H1 (cell line): ENCODE measurements around the gene SLC24A5. TPM values are rescaled to one million over a fixed set of nuclear protein-coding genes. Genes with fewer than 3 reads are reported as not detected.

Source experiments
- CTCF ChIA-PET: fragments of 300-600 bp; sonication (Branson Sonifier 250); formaldehyde crosslinking; loops from one replicate; lab custom pipeline; 2021; ENCODE audit not compliant: partially characterized antibody; lab: Charles Lee
- POLR2A ChIA-PET: fragments of 300-600 bp; sonication (Branson Sonifier 250); formaldehyde crosslinking; loops from one replicate; lab custom pipeline; 2021; ENCODE audit warnings: inconsistent platforms; ENCODE audit not compliant: partially characterized antibody; lab: Charles Lee
- DNase-seq, 2 experiments: peaks; one replicate each; pipeline versions ENCODE4 v3.0.0 to v3.0.0-alpha.2; 2010 to 2022; ENCODE audit warnings: low spot score in 2 of 2, low read depth in 1 of 2, mixed read lengths in 1 of 2
- FAIRE-seq: peaks from 2 replicates; lab custom pipeline; 2011; peaks lifted over from hg19 to GRCh38; lab: Jason Lieb, UNC
- H2AFZ ChIP-seq: 2 replicates; pipeline ENCODE4 v1.8.1; 2012; ENCODE audit warnings: low read length, inconsistent platforms
- H2AK5ac ChIP-seq: 2 replicates; pipeline ENCODE4 v1.6.1; 2013; ENCODE audit warnings: low read depth, low read length
- H2BK120ac ChIP-seq: replicated peaks from 2 replicates; pipeline ENCODE3; 2013; ENCODE audit warnings: low read depth, low read length, inconsistent platforms
- H2BK12ac ChIP-seq: 2 replicates; pipeline ENCODE4 v1.6.1; 2013; ENCODE audit warnings: low read depth, low read length
- H2BK15ac ChIP-seq: 2 replicates; pipeline ENCODE4 v1.6.1; 2013; ENCODE audit warnings: low read length
- H2BK20ac ChIP-seq: 2 replicates; pipeline ENCODE4 v1.6.1; 2013; ENCODE audit warnings: low read length
- H2BK5ac ChIP-seq: 2 replicates; pipeline ENCODE4 v1.6.1; 2013; ENCODE audit warnings: low read depth, low read length
- H3K14ac ChIP-seq: 2 replicates; pipeline ENCODE4 v1.6.1; 2013; ENCODE audit warnings: inconsistent platforms; ENCODE audit not compliant: insufficient read length
- H3K18ac ChIP-seq: 2 replicates; pipeline ENCODE4 v1.6.1; 2013; ENCODE audit warnings: low read length; ENCODE audit errors: extremely low read depth
- H3K23ac ChIP-seq: 2 replicates; pipeline ENCODE4 v1.6.1; 2013; ENCODE audit warnings: inconsistent platforms; ENCODE audit not compliant: insufficient read length
- H3K23me2 ChIP-seq: 2 replicates; pipeline ENCODE4 v1.6.1; 2013; ENCODE audit warnings: low read depth, low read length
- H3K27ac ChIP-seq: 2 replicates; pipeline ENCODE4 v1.6.1; 2011; ENCODE audit warnings: low read depth, low read length, inconsistent platforms
- H3K27me3 ChIP-seq, 4 experiments: replicated peaks in 1 of 4; 1 replicate in 1 of 4; 2 replicates in 3 of 4; pipeline versions ENCODE4 v1.6.1 to v1.8.1; 2011 to 2013; ENCODE audit warnings: low read length in 3 of 4, mild to moderate bottlenecking in 3 of 4, inconsistent platforms in 2 of 4, mixed read lengths in 2 of 4, moderate library complexity in 1 of 4; ENCODE audit not compliant: control insufficient read depth in 3 of 4, insufficient read depth in 3 of 4; ENCODE audit errors: extremely low read depth in 1 of 4
- H3K36me3 ChIP-seq, 4 experiments: 2 replicates each; pipeline versions ENCODE4 v1.6.1 to v1.8.1; 2011 to 2013; ENCODE audit warnings: mild to moderate bottlenecking in 4 of 4, low read length in 3 of 4, moderate library complexity in 2 of 4, control low read depth in 1 of 4, inconsistent platforms in 1 of 4; ENCODE audit not compliant: insufficient read depth in 4 of 4, control insufficient read depth in 2 of 4
- H3K4ac ChIP-seq: replicated peaks from 2 replicates; pipeline ENCODE3; 2013; ENCODE audit warnings: low read length, low read depth, mixed read lengths, inconsistent platforms; ENCODE audit not compliant: insufficient read length
- H3K4me1 ChIP-seq, 4 experiments: replicated peaks in 1 of 4; 1 replicate in 1 of 4; 2 replicates in 3 of 4; pipeline versions ENCODE4 v1.6.1 to v1.8.1; 2011 to 2013; ENCODE audit warnings: low read length in 3 of 4, inconsistent platforms in 2 of 4, mixed read lengths in 1 of 4; ENCODE audit not compliant: insufficient read depth in 4 of 4, control insufficient read depth in 3 of 4
- H3K4me2 ChIP-seq, 2 experiments: 2 replicates each; pipeline versions ENCODE4 v1.6.1 to v1.8.1; 2011 to 2013; ENCODE audit warnings: low read depth in 2 of 2, low read length in 2 of 2, control low read depth in 1 of 2, inconsistent platforms in 1 of 2, mild to moderate bottlenecking in 1 of 2; ENCODE audit not compliant: insufficient read depth in 1 of 2
- H3K4me3 ChIP-seq, 4 experiments: fragments of 200-600, 300-600 bp in 1 of 4; sonication (generic), shearing (Covaris generic), sonication (Bioruptor Twin) in 1 of 4; 2 replicates each; pipeline versions ENCODE4 v1.5.1 to v1.8.1; 2011 to 2016; ENCODE audit warnings: low read length in 4 of 4, low read depth in 3 of 4, control low read depth in 2 of 4, inconsistent platforms in 2 of 4, mild to moderate bottlenecking in 2 of 4, mixed read lengths in 1 of 4, moderate library complexity in 1 of 4; ENCODE audit not compliant: insufficient read depth in 2 of 4; ENCODE audit errors: extremely low read depth in 1 of 4
- H3K56ac ChIP-seq: replicated peaks from 2 replicates; pipeline ENCODE3; 2013; ENCODE audit warnings: low read depth, mild to moderate bottlenecking, mixed read lengths, low read length, inconsistent platforms; ENCODE audit not compliant: insufficient read length
- H3K79me1 ChIP-seq: 2 replicates; pipeline ENCODE4 v1.6.1; 2013; ENCODE audit warnings: low read depth, low read length, control low read depth
- H3K79me2 ChIP-seq, 2 experiments: 2 replicates each; pipeline versions ENCODE4 v1.6.1 to v1.8.1; 2012 to 2013; ENCODE audit warnings: low read length in 2 of 2, mild to moderate bottlenecking in 2 of 2, inconsistent platforms in 1 of 2; ENCODE audit not compliant: insufficient read depth in 2 of 2, control insufficient read depth in 1 of 2
- H3K9ac ChIP-seq, 4 experiments: replicated peaks in 1 of 4; 1 replicate in 1 of 4; 2 replicates in 3 of 4; pipeline versions ENCODE4 v1.6.1 to v1.8.1; 2011 to 2013; ENCODE audit warnings: low read depth in 3 of 4, low read length in 3 of 4, control low read depth in 2 of 4, mild to moderate bottlenecking in 2 of 4, moderate library complexity in 2 of 4, inconsistent platforms in 1 of 4; ENCODE audit errors: extremely low read depth in 1 of 4
- H3K9me3 ChIP-seq, 2 experiments: 2 replicates each; pipeline versions ENCODE4 v1.6.1 to v1.8.1; 2012 to 2013; ENCODE audit warnings: mild to moderate bottlenecking in 2 of 2, moderate library complexity in 2 of 2, control low read depth in 1 of 2, inconsistent platforms in 1 of 2, low read depth in 1 of 2, low read length in 1 of 2, mixed read lengths in 1 of 2; ENCODE audit not compliant: insufficient read depth in 2 of 2
- H4K20me1 ChIP-seq, 2 experiments: replicated peaks in 1 of 2; 2 replicates each; pipeline versions ENCODE3 to v1.8.1; 2011 to 2013; ENCODE audit warnings: inconsistent platforms in 2 of 2, low read length in 2 of 2, mild to moderate bottlenecking in 1 of 2; ENCODE audit not compliant: insufficient read depth in 2 of 2, control insufficient read depth in 1 of 2
- H4K5ac ChIP-seq: 2 replicates; pipeline ENCODE4 v1.6.1; 2013; ENCODE audit warnings: low read length, low read depth, mixed read lengths, inconsistent platforms; ENCODE audit not compliant: insufficient read length
- H4K8ac ChIP-seq: 2 replicates; pipeline ENCODE4 v1.8.0; 2013; ENCODE audit warnings: mild to moderate bottlenecking, moderate library complexity, low read length, inconsistent platforms; ENCODE audit not compliant: insufficient read depth; ENCODE audit errors: extremely low read depth
- H4K91ac ChIP-seq: replicated peaks from 2 replicates; pipeline ENCODE3; 2013; ENCODE audit warnings: low read length, mixed read lengths, inconsistent platforms; ENCODE audit not compliant: insufficient read length
- JUND ChIP-seq: IDR thresholded peaks from 2 replicates; pipeline ENCODE4 v1.6.1; 2011; ENCODE audit warnings: mild to moderate bottlenecking, improper control_type of control experiment, low read length
- RBBP5 ChIP-seq: IDR thresholded peaks from 2 replicates; pipeline ENCODE4 v1.7.1; 2012; ENCODE audit warnings: low read depth, mild to moderate bottlenecking, inconsistent platforms, low read length, moderate library complexity, borderline replicate concordance
- RFX5 ChIP-seq: IDR thresholded peaks from 2 replicates; pipeline ENCODE4 v1.6.1; 2011; ENCODE audit warnings: low read depth, low read length, improper control_type of control experiment, borderline replicate concordance
- RNF2 ChIP-seq: fragments of 200-900, 300-1000 bp; sonication (generic); IDR thresholded peaks from 2 replicates; pipeline ENCODE4 v1.7.1; 2016; ENCODE audit warnings: borderline replicate concordance, low read depth, mild to moderate bottlenecking, antibody characterized with exemption, low read length; ENCODE audit not compliant: poor library complexity, severe bottlenecking; ENCODE audit errors: missing control alignments
- SP1 ChIP-seq: IDR thresholded peaks from 2 replicates; pipeline ENCODE4 v1.6.1; 2011; ENCODE audit warnings: low read depth, low read length
- TAF1 ChIP-seq: IDR thresholded peaks from 2 replicates; pipeline ENCODE4 v1.6.1; 2011; ENCODE audit warnings: mild to moderate bottlenecking, low read depth, low read length
- WGBS, 2 experiments: shearing (Covaris generic) in 1 of 2; methylation state at CpG; one replicate each; pipeline versions ENCODE4 v1.1.6 to v1.1.7; 2013 to 2015; ENCODE audit warnings: low lambda C conversion rate in 2 of 2, mixed read lengths in 2 of 2, inconsistent platforms in 1 of 2, low coverage in 1 of 2, missing lambda C conversion rate in 1 of 2; ENCODE audit not compliant: insufficient replicate concordance in 2 of 2, insufficient coverage in 1 of 2, insufficient read length in 1 of 2; ENCODE audit errors: extremely low coverage in 1 of 2, missing lambda C conversion rate in 1 of 2; 5-methylcytosine and 5-hydroxymethylcytosine counted together
- polyA plus RNA-seq, 7 experiments: library from polyadenylated mRNA; depleted of rRNA in 3 of 7; stranded (reverse) in 5 of 7; unstranded in 2 of 7; fragments of >200 nt in 5 of 7; fragments of 200-250 nt in 2 of 7; gene quantifications; 1 replicate in 5 of 7; 2 replicates in 1 of 7; 4 replicates in 1 of 7; pipeline versions ENCODE4 v1.2.1 to v1.2.3, GENCODE V29; 2011 to 2013; ENCODE audit warnings: missing spikeins in 2 of 7, mixed read lengths in 2 of 7
- total RNA-seq: library from RNA; stranded (reverse); fragmentation: NEBNext Ultra II Directional; extraction: Animal tissue kit (Norgen Biotek cat#: 25700); gene quantifications from 2 replicates; pipeline ENCODE4 v1.2.1, GENCODE V29; 2021

Gene SLC24A5
- total and polyA plus RNA-seq, 2 of the 8 experiments (the other 6 are each of a cell fraction or from before 2014, with no cell fraction given): not detected

DNA sequence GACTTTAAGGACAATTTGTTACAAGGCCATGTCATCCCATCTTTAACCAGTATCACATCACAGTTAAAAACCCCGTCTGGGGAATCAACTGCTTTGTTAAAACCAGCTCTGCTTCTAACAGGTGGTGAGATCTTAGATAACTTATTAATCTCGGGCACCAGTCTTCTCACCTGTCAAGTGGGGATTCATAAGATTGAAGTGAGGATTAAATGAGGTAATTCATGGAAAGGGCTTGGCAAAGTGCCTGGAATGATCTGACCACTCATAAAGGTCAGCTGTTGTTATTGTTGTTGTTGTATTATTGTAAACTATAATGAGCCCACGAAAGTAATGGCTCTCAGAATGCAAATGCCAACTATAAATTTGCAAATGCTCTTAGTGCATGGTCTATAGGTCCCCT lies 30.1 kb upstream of the SLC24A5 start:
- Histone ChIP-seq H2BK20ac (no peak overlapping the region), H2BK15ac (no peak overlapping the region), H3K23me2 (no peaks in the 10 kb centered on the region), H3K4me3 (no peak overlapping the region), H3K27me3 (no peaks in the 10 kb centered on the region), H2BK120ac (no peak overlapping the region), H4K5ac (no peak overlapping the region), H3K9ac (no peak overlapping the region), H3K4me2 (no peak overlapping the region), H4K8ac (no peak overlapping the region), H3K4ac (no peak overlapping the region), H3K56ac (no peak overlapping the region), H4K20me1 (no peaks in the 10 kb centered on the region), H3K27ac (no peak overlapping the region), H2BK5ac (no peak overlapping the region), H3K79me1 (no peaks in the 10 kb centered on the region), H3K23ac (no peak overlapping the region), H2AFZ (no peak overlapping the region), H3K4me1 (no peaks in the 10 kb centered on the region), H3K79me2 (no peaks in the 10 kb centered on the region), H2BK12ac (no peak overlapping the region), H2AK5ac (no peak overlapping the region), H3K18ac (no peak overlapping the region), H4K91ac (no peak overlapping the region), H3K36me3 (no peaks in the 10 kb centered on the region), H3K9me3 (peaks cover 14 to 15% of the 10 kb centered on the region in 2 experiments; a peak in 3 of 4 replicates), H3K14ac (no peak overlapping the region)
- WGBS, 2 experiments: 88% methylated on average over 3 of the region's 3 CpGs; no CpG with 5 or more reads in 1 of the 2 experiments
- DNase-seq (no peak), FAIRE-seq (no peak)
- ChIA-PET CTCF (interaction anchor here (0.8 to 1.2 kb wide), 4 partner anchors 21 to 437 kb away, joined by 3 to 4 read pairs (median 4); no protein-coding TSS in a partner anchor), POLR2A (no interaction called here)
- TF ChIP-seq TAF1 (no peak), SP1 (no peak), RFX5 (no peak), RNF2 (no peak), RBBP5 (no peak), JUND (no peak)
